ENCODE data around the gene CMC4.

CMC4 gene

DNA sequence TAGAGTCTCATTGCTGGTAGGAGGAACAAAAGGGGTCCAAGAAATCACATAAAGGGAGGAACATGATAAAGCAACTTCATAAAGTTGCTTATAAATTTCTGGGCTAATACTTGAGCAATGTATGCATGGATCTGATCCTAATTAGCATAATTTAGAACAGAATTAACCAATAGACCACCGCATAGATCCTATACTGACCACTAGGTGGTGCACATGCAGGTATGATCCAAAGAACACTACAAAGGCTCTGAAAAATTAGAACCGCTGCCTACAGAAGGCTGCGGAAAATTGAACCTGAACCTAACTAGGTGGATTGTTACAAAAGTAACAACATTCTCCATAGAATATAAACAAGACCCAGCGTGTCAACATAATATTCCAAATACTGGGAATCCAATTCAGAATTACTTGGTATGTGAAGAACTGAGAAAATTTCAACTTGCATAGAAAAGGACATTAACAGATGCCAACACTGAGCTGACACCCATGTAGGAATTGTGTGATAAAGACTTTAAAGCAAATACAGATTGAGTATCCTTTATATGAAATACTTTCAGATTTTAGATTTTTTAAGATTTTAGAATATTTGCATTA, 23.6 kb upstream of the CMC4 start:
- DNase-seq (ENCODE audit: extremely low spot score): no peak
- CTCF ChIA-PET: interaction anchor here (0.7 to 2.9 kb wide), 9 partner anchors 8 to 122 kb away, joined by 3 to 16 read pairs (median 3); partner anchors contain the start of gene VBP1
- TF ChIP-seq CTCF (IDR thresholded peaks at IDR 0.05; ENCODE audit: control extremely low read depth, extremely low read depth, low read depth, missing control alignments): peak; percentile 29
- POLR2A ChIA-PET: no interaction called here

GRCh38 chrX:155086961-155087735, 16.2 kb upstream of the CMC4 start:
- TF ChIP-seq CTCF (IDR thresholded peaks at IDR 0.05; ENCODE audit: control extremely low read depth, extremely low read depth, low read depth, missing control alignments): no peak
- ChIA-PET CTCF (interaction anchor here (0.9 to 2.3 kb wide), 4 partner anchors 8 to 179 kb away, joined by 3 to 7 read pairs (median 4); no protein-coding TSS in a partner anchor), POLR2A (no interaction called here)
- DNase-seq (ENCODE audit: extremely low spot score): no peak

DNA sequence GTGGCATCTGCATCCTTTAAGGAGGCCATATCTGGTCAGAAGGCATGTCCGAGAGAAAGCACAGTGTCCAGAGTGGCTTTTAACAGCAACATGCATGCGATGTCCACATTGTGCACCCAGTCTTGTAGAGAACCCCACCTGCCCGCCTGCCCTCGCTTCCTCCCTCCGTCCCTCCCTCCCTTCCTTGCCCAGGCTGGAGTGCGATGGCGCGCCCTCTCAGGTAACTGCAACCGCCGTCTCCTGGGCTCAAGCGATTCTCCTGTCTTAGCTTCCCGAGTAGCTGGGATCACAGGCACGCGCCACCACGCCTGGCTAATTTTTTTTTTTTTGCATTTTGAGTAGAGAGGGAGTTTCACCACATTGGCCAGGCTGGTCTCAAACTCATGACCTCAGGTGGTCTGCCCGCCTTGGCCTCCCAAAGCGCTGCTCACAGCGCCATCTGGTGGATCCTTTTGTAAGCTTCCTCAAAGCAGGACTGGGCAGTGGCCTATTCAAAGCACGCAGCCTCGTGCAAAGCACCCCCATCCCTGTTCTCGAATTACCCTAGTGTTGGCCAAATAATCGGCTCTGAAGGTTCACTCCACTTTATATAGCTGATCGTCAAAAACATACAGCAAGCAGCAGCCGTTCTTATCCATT, 15.4 kb upstream of the CMC4 start:
- ChIA-PET CTCF (interaction anchor here (0.7 to 2.3 kb wide), 7 partner anchors 9 to 210 kb away, joined by 3 to 7 read pairs (median 3); no protein-coding TSS in a partner anchor), POLR2A (no interaction called here)
- TF ChIP-seq CTCF (IDR thresholded peaks at IDR 0.05; ENCODE audit: control extremely low read depth, extremely low read depth, low read depth, missing control alignments): peak; percentile 36
- DNase-seq (ENCODE audit: extremely low spot score): no peak

- DNase-seq (ENCODE audit: extremely low spot score): no peak
- ChIA-PET CTCF (no interaction called here), POLR2A (no interaction called here)
- TF ChIP-seq CTCF (IDR thresholded peaks at IDR 0.05; ENCODE audit: control extremely low read depth, extremely low read depth, low read depth, missing control alignments): no peak
These were observed 851 bp upstream of the CMC4 start for GRCh38 chrX:155071694-155072280.

GRCh38 chrX:155070663-155070974, 317 bp downstream of the CMC4 start:
- no peak for TF ChIP-seq CTCF (IDR thresholded peaks at IDR 0.05; ENCODE audit: control extremely low read depth, extremely low read depth, low read depth, missing control alignments)
- POLR2A ChIA-PET: no interaction called here

DNA sequence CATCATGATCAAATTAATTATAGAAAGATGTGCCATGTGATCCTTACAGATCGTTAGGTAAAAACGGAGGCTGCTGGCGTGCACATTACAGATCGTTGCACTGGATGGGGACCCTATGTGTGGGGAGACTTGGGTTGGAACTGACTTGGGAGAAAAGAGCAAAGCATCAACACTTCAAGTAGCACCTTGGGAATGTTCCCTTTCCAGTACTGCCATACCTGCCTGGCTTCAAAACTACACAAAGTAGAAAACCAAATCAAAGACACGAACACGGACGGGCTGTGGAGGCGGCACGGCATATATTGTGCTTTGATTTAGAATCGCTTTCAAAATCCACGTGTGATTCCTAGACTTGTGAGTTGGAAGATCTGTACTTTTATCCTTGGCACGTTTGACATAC, 898 bp downstream of the CMC4 start:
- no peak for DNase-seq (ENCODE audit: extremely low spot score)
- POLR2A ChIA-PET: no interaction called here
- CTCF ChIA-PET: interaction anchor here (1.0 kb wide), 2 partner anchors 43 to 152 kb away, joined by 3 read pairs; partner anchors contain the start of gene FUNDC2
- TF ChIP-seq CTCF (IDR thresholded peaks at IDR 0.05; ENCODE audit: control extremely low read depth, extremely low read depth, low read depth, missing control alignments): no peak

More at GRCh38 chrX:155070663-155070974, 317 bp downstream of the CMC4 start:
- DNase-seq (ENCODE audit: extremely low spot score): no peak
- CTCF ChIA-PET: interaction anchor here (1.0 kb wide), 2 partner anchors 44 to 153 kb away, joined by 3 read pairs; partner anchors contain the start of gene FUNDC2
